Endothelial cell of umbilical vein (primary cell): Measurements from ENCODE around the gene SAFB.

Experiments used
- CTCF ChIP-seq, 2 donors: IDR thresholded peaks; 1 replicate in 1 of 2; 2 replicates in 1 of 2; pipeline ENCODE4 v1.5.1; 2011; ENCODE audit warnings: low read length in 2 of 2, mild to moderate bottlenecking in 2 of 2, moderate library complexity in 2 of 2, control low read depth in 1 of 2, inconsistent platforms in 1 of 2, low read depth in 1 of 2; ENCODE audit not compliant: insufficient read depth in 1 of 2; ENCODE audit errors: extremely low read depth in 1 of 2
- FOS ChIP-seq: IDR thresholded peaks from 2 replicates; pipeline ENCODE4 v1.6.1; 2011; ENCODE audit warnings: mild to moderate bottlenecking, low read length, moderate library complexity, borderline replicate concordance; ENCODE audit not compliant: insufficient read depth
- MYC ChIP-seq: IDR thresholded peaks from one replicate; pipeline ENCODE4 v1.6.1; 2011; ENCODE audit warnings: mild to moderate bottlenecking, low read depth, low read length
- POLR2A ChIP-seq: IDR thresholded peaks from 2 replicates; pipeline ENCODE4 v1.6.1; 2012; ENCODE audit warnings: low read depth, mild to moderate bottlenecking, control low read depth, low read length
- POLR2AphosphoS5 ChIP-seq: IDR thresholded peaks from 2 replicates; pipeline ENCODE4 v1.6.1; 2012; ENCODE audit warnings: low read depth, mild to moderate bottlenecking, control low read depth, low read length, moderate library complexity; ENCODE audit not compliant: insufficient read depth

- no peak for TF ChIP-seq CTCF (IDR thresholded peaks at IDR 0.05; ENCODE audit: extremely low read depth in 1 of 2, insufficient read depth in 1 of 2, low read depth in 1 of 2, low read length in 2 of 2)
- TF ChIP-seq POLR2AphosphoS5 = no peak
- TF ChIP-seq POLR2A = peak; percentile 0
- TF ChIP-seq MYC = no peak
- TF ChIP-seq FOS = no peak
Observed at GRCh38 chr19:5697890-5698634, 75.2 kb downstream of the SAFB start.
